OCI-LY7 (cell line): ENCODE measurements around the gene PTX4. TPM values are rescaled to one million over a fixed set of nuclear protein-coding genes. Genes with fewer than 3 reads are reported as not detected.
"Not testable (repeated sequence)": the region's sequence is repeated elsewhere in the genome, so short reads cannot be mapped to it uniquely, and the experiment has no call there.

ENCODE experiments used
- BruUV-seq: library from RNA; stranded (reverse); fragments of 400-500 nt; replicated peaks from 2 replicates; lab custom pipeline; 2021; lab: Mats Ljungman, UMichigan
- CTCF ChIA-PET: fragments of 300-600 bp; sonication (Branson Sonifier 250); formaldehyde crosslinking; loops from one replicate; lab custom pipeline; 2022; ENCODE audit warnings: antibody characterized with exemption; ENCODE audit not compliant: unreplicated experiment; lab: Charles Lee
- POLR2A ChIA-PET: fragments of 300-600 bp; sonication (Branson Sonifier 250); formaldehyde crosslinking; loops from one replicate; lab custom pipeline; 2022; ENCODE audit warnings: antibody characterized with exemption; lab: Charles Lee
- DNase-seq: peaks from one replicate; pipeline ENCODE4 v3.0.0-alpha.2; 2015; ENCODE audit warnings: low spot score
- H2AFZ ChIP-seq: fragments of 200-600 bp; sonication (generic), shearing (Covaris generic); 2 replicates; pipeline ENCODE4 v1.6.1; 2014; ENCODE audit warnings: mild to moderate bottlenecking, antibody characterized with exemption, low read length, moderate library complexity
- H3K27ac ChIP-seq: fragments of 200-600 bp; sonication (generic); 2 replicates; pipeline ENCODE4 v1.5.1; 2014; ENCODE audit warnings: mixed run types, low read depth, mild to moderate bottlenecking, moderate library complexity, low read length, inconsistent platforms; ENCODE audit not compliant: poor library complexity, severe bottlenecking
- H3K36me3 ChIP-seq: fragments of 200-600 bp; sonication (generic); 2 replicates; pipeline ENCODE4 v1.6.1; 2014; ENCODE audit warnings: mild to moderate bottlenecking, antibody characterized with exemption, low read length, moderate library complexity, mixed read lengths; ENCODE audit not compliant: insufficient read depth
- H3K4me1 ChIP-seq: fragments of 200-600 bp; sonication (generic); 2 replicates; pipeline ENCODE4 v1.5.1; 2014; ENCODE audit warnings: mild to moderate bottlenecking, low read length; ENCODE audit not compliant: insufficient read depth, poor library complexity, severe bottlenecking
- H3K4me2 ChIP-seq: fragments of 200-600 bp; sonication (generic); 2 replicates; pipeline ENCODE4 v1.6.1; 2014; ENCODE audit warnings: mild to moderate bottlenecking, low read length
- H3K4me3 ChIP-seq: fragments of 200-600 bp; sonication (generic); 2 replicates; pipeline ENCODE4 v1.5.1; 2014; ENCODE audit warnings: mild to moderate bottlenecking, low read depth, low read length; ENCODE audit not compliant: poor library complexity, severe bottlenecking
- H3K79me2 ChIP-seq: fragments of 200-600 bp; sonication (generic); 2 replicates; pipeline ENCODE4 v1.6.1; 2016; ENCODE audit warnings: low read depth, mild to moderate bottlenecking, low read length, moderate library complexity, mixed read lengths; ENCODE audit not compliant: insufficient read depth
- H3K9me2 ChIP-seq: fragments of 200-600 bp; sonication (generic); 2 replicates; pipeline ENCODE4 v1.6.1; 2016; ENCODE audit warnings: mild to moderate bottlenecking, low read length, mixed read lengths; ENCODE audit not compliant: insufficient read depth
- H3K9me3 ChIP-seq: fragments of 200-600 bp; sonication (generic); 2 replicates; pipeline ENCODE4 v1.6.1; 2014; ENCODE audit warnings: mild to moderate bottlenecking, mixed run types, low read length, mixed read lengths
- H4K20me1 ChIP-seq: fragments of 200-600 bp; sonication (generic); 2 replicates; pipeline ENCODE4 v1.6.1; 2014; ENCODE audit warnings: mild to moderate bottlenecking, antibody characterized with exemption, low read length, moderate library complexity, mixed read lengths; ENCODE audit not compliant: insufficient read depth
- EZH2phosphoT487 ChIP-seq: fragments of 200-600 bp; sonication (generic); IDR thresholded peaks from 2 replicates; pipeline ENCODE4 v1.6.1; 2018; ENCODE audit warnings: low read depth, borderline replicate concordance, mild to moderate bottlenecking, mixed run types, antibody characterized with exemption, low read length, moderate library complexity, mixed read lengths
- intact Hi-C: fragments of 100-400 bp; cut with micrococcal nuclease; formaldehyde crosslinking; loops from one replicate; pipeline ENCODE4 v1.10.0; 2022; ENCODE audit not compliant: unreplicated experiment
- total RNA-seq, 2 experiments: library from RNA; depleted of rRNA in 1 of 2; stranded (reverse); fragments of >200 nt in 1 of 2; shearing (Covaris generic) in 1 of 2; gene quantifications; 2 replicates each; pipeline ENCODE4 v1.2.3, GENCODE V29; 2014 to 2022
- TF ChIP-seq, protein P1 (sequence below): fragments of 200-600 bp; sonication (generic); conservative IDR thresholded peaks from 2 replicates; pipeline ENCODE4 v1.5.1; 2014; ENCODE audit warnings: mild to moderate bottlenecking, antibody characterized with exemption, low read length, moderate library complexity, mixed read lengths

The PTX4 gene
- total RNA-seq, 2 experiments from 2014 or later = not detected

- Histone ChIP-seq H2AFZ (no peak overlapping the region), H3K9me2 (no peaks in the 10 kb centered on the region), H3K9me3 (no peaks in the 10 kb centered on the region), H3K79me2 (no peaks in the 10 kb centered on the region), H3K4me1 (no peaks in the 10 kb centered on the region), H3K27ac (no peak overlapping the region), H3K4me3 (no peak overlapping the region), H3K4me2 (no peak overlapping the region), H4K20me1 (no peaks in the 10 kb centered on the region), H3K36me3 (no peaks in the 10 kb centered on the region)
- CTCF ChIA-PET = interaction anchor here (0.5 kb wide), 1 partner anchor 36 kb away, joined by 4 read pairs; no protein-coding TSS in a partner anchor
- intact Hi-C loops = no loop called here
- no TSS peak for BruUV-seq
- DNase-seq = no peak
- POLR2A ChIA-PET = no interaction called here
- no peak for TF ChIP-seq EZH2phosphoT487
- TF ChIP-seq, protein P1, sequence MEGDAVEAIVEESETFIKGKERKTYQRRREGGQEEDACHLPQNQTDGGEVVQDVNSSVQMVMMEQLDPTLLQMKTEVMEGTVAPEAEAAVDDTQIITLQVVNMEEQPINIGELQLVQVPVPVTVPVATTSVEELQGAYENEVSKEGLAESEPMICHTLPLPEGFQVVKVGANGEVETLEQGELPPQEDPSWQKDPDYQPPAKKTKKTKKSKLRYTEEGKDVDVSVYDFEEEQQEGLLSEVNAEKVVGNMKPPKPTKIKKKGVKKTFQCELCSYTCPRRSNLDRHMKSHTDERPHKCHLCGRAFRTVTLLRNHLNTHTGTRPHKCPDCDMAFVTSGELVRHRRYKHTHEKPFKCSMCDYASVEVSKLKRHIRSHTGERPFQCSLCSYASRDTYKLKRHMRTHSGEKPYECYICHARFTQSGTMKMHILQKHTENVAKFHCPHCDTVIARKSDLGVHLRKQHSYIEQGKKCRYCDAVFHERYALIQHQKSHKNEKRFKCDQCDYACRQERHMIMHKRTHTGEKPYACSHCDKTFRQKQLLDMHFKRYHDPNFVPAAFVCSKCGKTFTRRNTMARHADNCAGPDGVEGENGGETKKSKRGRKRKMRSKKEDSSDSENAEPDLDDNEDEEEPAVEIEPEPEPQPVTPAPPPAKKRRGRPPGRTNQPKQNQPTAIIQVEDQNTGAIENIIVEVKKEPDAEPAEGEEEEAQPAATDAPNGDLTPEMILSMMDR = no peak
These were observed 45.3 kb downstream of the PTX4 start for GRCh38 chr16:1443403-1443973.

- H3K9me3 ChIP-seq = no peaks in the 10 kb centered on the region
- ChIA-PET POLR2A (no interaction called here), CTCF (no interaction called here)
- no peaks in the 10 kb centered on the region for H3K79me2 ChIP-seq
- H2AFZ ChIP-seq = no peak overlapping the region
- no peak for TF ChIP-seq EZH2phosphoT487
- no peak overlapping the region for H3K27ac ChIP-seq
- BruUV-seq = no TSS peak
- no peaks in the 10 kb centered on the region for H3K36me3 ChIP-seq
- H3K9me2 ChIP-seq = no peaks in the 10 kb centered on the region
- DNase-seq = no peak
- no peaks in the 10 kb centered on the region for H4K20me1 ChIP-seq
- no peak overlapping the region for H3K4me3 ChIP-seq
- no peaks in the 10 kb centered on the region for H3K4me1 ChIP-seq
- intact Hi-C loops = no loop called here
- H3K4me2 ChIP-seq = no peak overlapping the region
These were observed 46.0 kb downstream of the PTX4 start for GRCh38 chr16:1442697-1443096.

- Histone ChIP-seq H3K36me3 (no peaks in the 10 kb centered on the region), H3K27ac (no peak overlapping the region), H3K4me3 (no peak overlapping the region), H3K4me2 (no peak overlapping the region), H3K4me1 (no peaks in the 10 kb centered on the region), H3K9me2 (no peaks in the 10 kb centered on the region), H4K20me1 (no peaks in the 10 kb centered on the region), H3K79me2 (no peaks in the 10 kb centered on the region), H3K9me3 (no peaks in the 10 kb centered on the region), H2AFZ (no peak overlapping the region)
- TF ChIP-seq, protein P1 = no peak
- no peak for TF ChIP-seq EZH2phosphoT487
- POLR2A ChIA-PET = no interaction called here
- BruUV-seq = no TSS peak
- CTCF ChIA-PET = no interaction called here
- intact Hi-C loops = no loop called here
- DNase-seq = no peak
These were observed 47.3 kb downstream of the PTX4 start for GRCh38 chr16:1441391-1441829.

DNA sequence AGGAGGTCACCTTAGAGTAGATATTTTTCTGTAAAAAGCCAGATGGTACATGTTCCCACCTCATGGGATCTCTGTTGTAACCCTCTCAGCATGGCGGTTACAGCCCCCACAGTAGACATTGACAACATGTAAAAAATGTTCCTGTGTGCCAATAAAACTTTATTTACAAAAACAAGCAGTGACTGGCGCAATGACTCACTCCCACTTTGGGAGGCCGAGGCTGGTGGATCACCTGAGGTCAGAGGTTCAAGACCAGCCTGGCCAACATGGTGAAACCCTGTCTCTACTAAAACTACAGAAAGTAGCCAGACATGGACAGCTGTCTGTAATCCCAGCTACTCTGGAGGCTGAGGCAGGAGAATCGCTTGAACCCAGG lies 49.1 kb downstream of the PTX4 start:
- H2AFZ ChIP-seq, H3K79me2 ChIP-seq, H3K36me3 ChIP-seq, H3K4me3 ChIP-seq, H4K20me1 ChIP-seq, H3K9me3 ChIP-seq, intact Hi-C loops, H3K9me2 ChIP-seq, H3K27ac ChIP-seq, POLR2A ChIA-PET, DNase-seq, BruUV-seq, CTCF ChIA-PET, H3K4me1 ChIP-seq, H3K4me2 ChIP-seq: not testable (repeated sequence)
